Measurements from ENCODE around the gene SKP2. TPM values are rescaled to one million over a fixed set of nuclear protein-coding genes. Genes with fewer than 3 reads are reported as not detected.
"Not testable (repeated sequence)": the region's sequence is repeated elsewhere in the genome, so short reads cannot be mapped to it uniquely, and the experiment has no call there.

Gene SKP2
- total RNA-seq, result 6.3 TPM
- long read RNA-seq, partial matches to known transcripts, result 0 of 2 reads
- long read RNA-seq, other reads (novel, unspliced or antisense), result 0 of 2 reads

DNA sequence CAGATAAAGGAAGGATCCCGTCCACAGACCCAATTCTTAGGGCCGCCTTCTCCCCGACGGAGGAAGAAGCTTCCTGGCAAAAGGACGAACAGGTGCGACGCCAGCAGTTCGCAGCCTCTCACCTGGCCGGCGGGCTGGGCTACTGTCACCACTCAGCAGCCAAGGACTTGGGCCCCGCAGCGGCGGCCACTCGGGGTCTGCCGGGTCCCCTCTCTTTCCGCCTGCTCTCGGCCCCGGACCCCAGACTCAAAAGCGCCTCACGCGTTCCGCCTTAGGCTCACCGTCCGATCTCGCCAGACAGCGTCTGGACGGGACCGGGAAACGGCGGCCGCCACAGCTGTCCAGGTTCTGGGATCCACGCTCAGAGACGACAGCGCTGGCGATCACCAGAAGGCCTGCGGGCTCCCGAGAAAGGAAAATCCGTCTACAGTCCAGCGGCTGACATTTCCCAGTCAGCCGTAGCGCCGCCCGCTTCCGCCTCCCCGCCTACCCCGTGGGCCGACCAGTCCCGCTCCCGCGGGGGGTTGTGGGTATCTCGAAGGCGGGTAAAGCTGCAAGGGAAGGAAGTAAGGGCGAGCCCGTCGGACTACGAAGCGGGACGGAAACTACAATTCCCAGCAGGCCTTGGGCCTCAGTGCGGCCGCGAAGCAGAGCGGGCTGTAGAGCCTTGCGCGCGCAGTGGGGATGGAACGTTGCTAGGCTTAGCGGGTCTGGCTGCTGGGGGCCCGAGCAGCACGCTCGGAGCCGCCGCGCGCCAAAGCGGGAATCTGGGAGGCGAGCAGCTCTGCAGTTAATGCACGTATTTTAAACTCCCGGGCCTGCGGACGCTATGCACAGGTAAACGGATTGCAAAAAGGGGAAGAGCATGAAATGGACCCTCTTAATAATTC, at the start of gene SKP2, which contains the start of gene LMBRD2:
Gene SKP2, plus strand, starts transcription at position 678 of the 890 bp plus-strand sequence. Its CDS starts 152 bp downstream, at position 830.
Gene LMBRD2, minus strand, starts transcription at position 454 of the 890 bp plus-strand sequence. CDS start 8,538 bp downstream, outside the sequence.
- DNase-seq (ENCODE audit: missing footprints) (peak; percentile 99), ATAC-seq (peak; percentile 100)
- intact Hi-C loops (cut with DNase I), result loop anchor here (5.0 kb wide), 1 partner anchor 91 kb away; the partner anchor contains the start of gene NADK2

DNA sequence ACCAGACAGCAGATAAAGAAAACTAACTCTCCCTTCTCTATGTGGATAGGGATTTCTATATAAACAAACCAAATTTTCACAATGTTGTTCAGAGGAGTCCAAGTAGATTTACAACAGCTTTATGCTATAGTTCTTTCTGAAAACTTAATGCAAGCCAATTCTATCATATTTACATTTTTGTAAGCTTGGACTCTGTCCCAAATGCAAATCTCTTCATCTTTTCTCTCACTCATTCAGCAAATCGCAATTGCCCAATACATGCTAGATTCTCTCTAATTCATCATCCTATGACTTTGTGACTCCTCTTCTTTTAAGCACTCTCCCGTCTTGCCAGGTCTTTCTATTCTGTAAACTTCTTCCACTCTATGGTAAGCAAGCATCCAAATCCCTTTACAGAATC, 46.1 kb upstream of the SKP2 start:
- ATAC-seq (no peak), DNase-seq (ENCODE audit: missing footprints) (no peak)
- intact Hi-C loops (cut with DNase I), result no loop called here

DNA sequence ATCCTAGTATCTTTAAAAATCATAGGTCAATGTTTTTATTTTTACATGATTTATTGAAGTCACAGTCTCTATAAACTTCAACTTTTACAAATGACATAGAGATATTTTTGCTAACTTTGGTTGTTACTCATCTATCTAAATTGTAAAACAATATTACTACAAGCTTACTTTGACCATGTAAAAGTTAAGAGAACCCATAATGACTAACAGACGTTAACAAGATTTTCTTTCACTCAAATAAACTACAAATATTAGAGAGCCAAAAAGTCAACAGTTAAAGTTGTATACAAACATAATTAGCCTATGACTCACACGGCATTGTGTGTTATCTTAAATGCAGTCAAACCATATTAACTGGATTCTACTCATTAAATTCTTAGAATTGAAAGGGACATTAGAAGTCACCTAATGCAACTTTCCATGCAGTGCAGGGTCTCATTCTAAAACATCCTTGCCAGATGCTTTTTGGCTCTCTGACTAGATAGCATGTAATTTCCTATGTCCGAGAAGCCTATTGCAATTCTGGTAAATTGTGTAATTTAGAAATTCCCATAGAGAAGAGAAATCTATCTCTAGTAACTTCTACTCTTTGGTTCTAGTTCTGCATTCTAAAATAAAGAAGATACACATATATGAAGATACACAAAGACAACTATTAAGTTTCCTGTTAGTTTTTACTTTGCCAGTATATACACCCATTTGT, 43.0 kb upstream of the SKP2 start:
- intact Hi-C loops (cut with DNase I), result no loop called here
- no peak for ATAC-seq

DNA sequence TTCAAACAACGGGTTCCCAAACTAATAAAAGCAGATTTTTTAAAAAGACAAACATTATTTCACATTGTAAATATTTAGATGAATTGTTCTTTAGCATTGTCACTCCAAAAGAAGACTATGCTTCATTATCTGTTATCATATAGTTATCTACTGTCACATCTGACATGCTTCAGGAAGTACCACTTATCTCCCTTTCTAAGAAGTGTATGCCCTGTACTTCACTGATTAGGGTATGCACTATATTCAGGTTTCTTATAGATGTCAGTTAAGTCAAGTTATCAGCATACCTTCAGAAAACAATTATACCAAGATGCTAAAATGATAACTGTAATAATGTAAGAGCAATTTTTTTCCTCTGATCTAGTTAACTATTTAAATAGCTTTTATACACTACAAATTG, 40.7 kb upstream of the SKP2 start:
- ATAC-seq (no peak), DNase-seq (ENCODE audit: missing footprints) (no peak)
- intact Hi-C loops (cut with DNase I), result no loop called here

More for the DNA sequence above, 43.0 kb upstream of the SKP2 start:
- no peak for DNase-seq (ENCODE audit: missing footprints)

DNA sequence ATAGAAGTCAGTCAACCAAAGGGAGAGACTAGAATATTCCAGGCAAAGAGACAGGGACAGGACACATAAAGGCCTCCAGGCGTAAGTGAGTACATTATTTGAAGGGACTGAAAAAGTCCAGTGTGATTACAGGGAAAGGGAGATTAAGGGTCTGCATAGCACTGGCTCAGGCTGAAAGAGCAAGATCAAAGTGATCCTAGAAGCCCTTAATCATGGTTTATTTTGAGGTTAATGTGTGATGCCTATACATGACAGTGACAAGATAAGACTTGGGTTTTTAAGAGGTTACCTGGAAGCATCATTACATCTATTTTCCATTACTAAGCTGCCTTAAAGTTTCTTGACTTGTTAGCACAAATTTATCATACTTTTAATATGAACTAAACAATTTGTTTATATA, 26.0 kb upstream of the SKP2 start:
- intact Hi-C loops (cut with DNase I), result no loop called here
- no peak for ATAC-seq

DNA sequence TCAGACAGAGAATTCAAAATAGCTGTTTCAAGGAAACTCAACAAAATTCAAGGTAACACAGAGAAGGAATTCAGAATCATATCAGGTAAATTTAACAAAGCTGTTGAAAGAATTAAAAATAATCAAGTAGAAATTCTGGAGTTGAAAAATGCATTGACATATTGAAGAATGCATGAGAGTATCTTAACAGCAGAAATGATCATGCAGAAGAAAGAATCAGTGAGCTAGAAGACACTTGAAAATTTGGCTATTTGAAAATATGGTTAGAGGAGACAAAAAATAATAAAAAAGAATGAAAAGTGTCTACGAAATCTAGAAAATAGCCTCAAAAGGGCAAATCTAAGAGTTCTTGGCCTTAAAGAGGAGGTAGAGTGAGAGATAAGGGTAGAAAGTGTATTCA, 23.1 kb upstream of the SKP2 start:
- ATAC-seq, result no peak
- intact Hi-C loops (cut with DNase I), result no loop called here

More for the DNA sequence above, 26.0 kb upstream of the SKP2 start:
- no peak for DNase-seq (ENCODE audit: missing footprints)

DNA sequence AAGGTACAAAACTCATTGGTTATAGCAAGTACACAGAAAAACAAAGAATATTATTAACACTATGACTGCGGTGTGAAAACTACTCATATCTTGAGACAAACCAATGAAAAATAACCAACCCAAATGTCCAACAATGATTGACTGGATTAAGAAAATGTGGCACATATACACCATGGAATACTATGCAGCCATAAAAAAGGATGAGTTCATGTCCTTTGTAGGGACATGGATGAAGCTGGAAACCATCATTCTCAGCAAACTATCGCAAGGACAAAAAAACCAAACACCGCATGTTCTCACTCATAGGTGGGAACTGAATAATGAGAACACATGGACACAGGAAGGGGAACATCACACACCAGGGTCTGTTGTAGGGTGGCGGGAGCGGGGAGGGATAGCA, 22.2 kb upstream of the SKP2 start:
- ATAC-seq; intact Hi-C loops (cut with DNase I); DNase-seq (ENCODE audit: missing footprints): not testable (repeated sequence)

More for the DNA sequence above, 23.1 kb upstream of the SKP2 start:
- DNase-seq (ENCODE audit: missing footprints), result no peak

DNA sequence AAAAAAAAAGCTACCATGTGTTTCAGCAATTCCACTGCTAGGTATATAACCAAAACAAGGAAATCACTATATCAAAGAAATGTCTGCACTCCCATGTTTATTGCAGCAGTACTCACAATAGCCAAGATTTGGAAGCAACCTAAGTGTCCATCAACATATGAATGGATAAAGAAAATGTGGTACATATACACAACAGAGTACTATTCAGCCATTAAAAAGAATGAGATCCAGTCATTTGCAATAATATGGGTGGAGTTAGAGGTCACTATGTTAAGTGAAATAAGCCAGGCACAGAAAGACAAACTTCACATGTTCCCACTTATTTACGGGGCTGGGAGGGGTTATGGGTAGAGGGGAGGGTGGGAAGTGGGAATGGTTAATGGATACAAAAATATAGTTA, 18.9 kb upstream of the SKP2 start:
- ATAC-seq, result not testable (repeated sequence)

DNA sequence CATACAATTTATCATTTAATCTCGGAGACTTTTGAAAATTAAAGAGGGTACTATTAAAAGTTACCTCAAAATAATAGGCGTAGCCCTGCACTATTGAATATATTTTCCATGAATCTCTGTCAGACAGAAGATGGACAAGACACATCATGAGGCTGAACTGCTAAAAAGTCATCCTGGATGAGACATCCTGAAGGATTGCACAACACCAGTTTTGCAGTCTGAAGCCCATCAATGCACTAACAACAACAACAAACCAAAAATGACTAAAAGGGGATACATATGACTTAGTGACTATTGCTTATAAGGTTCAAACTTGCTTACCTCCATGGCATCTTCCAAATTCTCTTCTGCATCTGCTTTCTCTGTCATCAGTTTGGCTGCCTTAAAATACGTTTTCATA, 15.9 kb upstream of the SKP2 start:
- DNase-seq (ENCODE audit: missing footprints) (no peak), ATAC-seq (no peak)
- intact Hi-C loops (cut with DNase I), result no loop called here

More for the DNA sequence above, 18.9 kb upstream of the SKP2 start:
- DNase-seq (ENCODE audit: missing footprints); intact Hi-C loops (cut with DNase I): not testable (repeated sequence)

DNA sequence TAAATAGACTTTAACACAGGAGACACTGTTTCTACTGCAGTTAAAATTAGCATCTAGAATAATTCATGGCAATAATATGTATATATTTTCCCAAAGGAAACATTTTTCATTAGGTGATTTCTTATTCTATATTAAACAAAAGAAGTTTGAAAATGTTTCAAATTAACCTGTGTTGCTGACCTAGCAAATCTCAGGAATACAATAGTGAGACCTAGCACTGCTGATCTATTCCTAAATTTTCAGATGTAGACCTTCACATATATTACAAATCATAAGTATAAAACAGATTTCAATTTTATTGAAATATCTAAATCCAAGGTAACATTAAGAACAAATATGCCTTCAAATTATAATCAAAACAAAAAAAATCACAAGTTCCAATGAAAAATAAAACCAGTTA, 15.3 kb upstream of the SKP2 start:
- intact Hi-C loops (cut with DNase I), result no loop called here
- DNase-seq (ENCODE audit: missing footprints), result no peak

DNA sequence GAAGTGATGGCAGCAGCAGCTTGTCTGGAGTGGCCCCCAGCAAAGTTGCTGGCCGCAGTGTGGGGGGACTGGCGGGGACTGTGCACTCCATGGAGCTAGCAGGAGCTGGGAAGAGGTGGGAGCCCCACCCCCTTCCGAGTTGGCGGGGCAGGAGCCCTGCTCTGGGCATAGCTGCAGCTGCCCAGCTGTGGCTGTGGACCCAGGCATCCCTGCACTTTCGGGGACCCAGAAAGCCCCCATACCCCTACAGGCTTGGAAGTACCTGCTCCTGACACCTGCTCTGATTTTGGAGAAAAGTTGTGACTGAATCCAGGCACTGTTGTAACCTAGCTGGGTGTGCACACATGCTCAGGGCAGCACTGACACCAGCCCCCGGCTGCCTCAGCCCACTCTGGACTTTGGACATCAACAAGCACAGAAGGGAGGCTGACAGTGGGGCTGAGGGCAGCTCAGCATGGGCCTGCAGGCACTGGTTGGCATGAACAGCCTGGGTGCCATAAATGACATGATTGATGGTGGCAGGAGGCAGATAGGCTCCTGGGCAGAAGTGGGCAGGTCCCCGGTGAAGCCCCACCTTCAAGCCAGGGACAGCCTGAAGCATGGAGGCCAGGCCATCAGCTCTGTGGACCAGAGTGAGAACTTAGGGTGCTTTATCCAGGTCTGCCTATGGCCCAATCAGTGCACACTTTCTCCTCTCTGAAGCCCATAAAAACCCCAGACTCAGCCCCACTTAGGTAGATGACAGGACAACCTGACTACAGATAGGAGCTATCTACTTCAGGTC, 12.8 kb upstream of the SKP2 start:
- ATAC-seq, result no peak
- no peak for DNase-seq (ENCODE audit: missing footprints)
- intact Hi-C loops (cut with DNase I), result no loop called here

More for the DNA sequence above, 15.3 kb upstream of the SKP2 start:
- no peak for ATAC-seq

DNA sequence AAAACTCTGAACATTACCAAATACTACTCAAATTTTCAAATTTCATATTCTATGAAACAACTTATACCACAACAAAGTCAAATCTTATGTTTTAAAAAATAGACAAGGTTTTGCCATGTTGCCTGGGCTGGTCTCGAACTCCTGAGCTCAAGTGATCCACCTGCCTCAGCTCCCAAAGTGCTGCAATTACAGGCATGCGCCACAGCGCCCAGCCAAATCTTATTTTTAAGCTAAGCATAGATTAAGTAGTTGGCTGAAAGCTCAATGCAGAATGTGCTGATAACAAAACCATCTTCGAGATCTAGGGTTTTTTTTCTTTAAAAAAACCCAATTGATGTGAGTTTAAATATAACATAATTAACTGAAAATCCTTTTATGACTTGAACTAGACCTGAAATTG, 6.6 kb upstream of the SKP2 start:
- intact Hi-C loops (cut with DNase I), result no loop called here
- ATAC-seq (no peak), DNase-seq (ENCODE audit: missing footprints) (no peak)

DNA sequence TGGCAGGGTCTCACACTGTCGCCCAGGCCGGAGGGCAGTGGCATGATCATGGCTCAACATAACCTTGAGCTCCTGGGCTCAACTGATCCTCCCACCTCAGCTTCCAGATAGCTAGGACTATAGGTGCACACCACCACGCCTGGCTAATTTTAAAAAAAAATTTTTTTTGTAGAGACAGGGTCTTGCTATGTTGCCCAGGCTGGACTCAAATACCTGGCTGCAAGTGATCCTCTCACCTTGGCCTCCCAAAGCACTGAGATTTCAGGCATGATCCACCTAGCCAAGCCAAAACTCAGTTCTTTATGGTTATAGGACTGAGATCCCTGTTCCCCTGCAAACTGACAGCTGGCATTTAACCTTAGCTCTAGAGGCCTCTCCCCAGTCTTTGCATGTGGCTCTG, 5.5 kb upstream of the SKP2 start:
- DNase-seq (ENCODE audit: missing footprints) (no peak), ATAC-seq (no peak)
- intact Hi-C loops (cut with DNase I), result no loop called here

DNA sequence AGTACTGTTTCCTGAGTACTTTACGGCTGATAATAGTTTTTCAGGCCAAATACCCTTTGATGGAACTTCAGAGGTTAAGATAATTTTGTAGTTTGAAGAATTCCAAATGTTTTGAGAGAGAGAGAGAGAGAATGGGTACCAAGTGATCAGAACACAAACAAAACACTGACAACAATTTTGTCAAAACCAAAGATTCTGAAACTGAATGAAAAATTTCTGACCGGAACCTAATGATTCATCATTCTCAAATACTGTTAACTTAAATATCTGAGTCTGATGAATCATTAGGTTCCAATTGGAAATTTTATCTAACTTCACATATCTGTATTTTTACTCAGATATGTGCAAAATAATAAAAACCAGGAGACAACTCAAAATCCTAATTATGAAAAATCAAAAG, 4.2 kb upstream of the SKP2 start:
- ATAC-seq (no peak), DNase-seq (ENCODE audit: missing footprints) (no peak)
- intact Hi-C loops (cut with DNase I), result no loop called here

DNA sequence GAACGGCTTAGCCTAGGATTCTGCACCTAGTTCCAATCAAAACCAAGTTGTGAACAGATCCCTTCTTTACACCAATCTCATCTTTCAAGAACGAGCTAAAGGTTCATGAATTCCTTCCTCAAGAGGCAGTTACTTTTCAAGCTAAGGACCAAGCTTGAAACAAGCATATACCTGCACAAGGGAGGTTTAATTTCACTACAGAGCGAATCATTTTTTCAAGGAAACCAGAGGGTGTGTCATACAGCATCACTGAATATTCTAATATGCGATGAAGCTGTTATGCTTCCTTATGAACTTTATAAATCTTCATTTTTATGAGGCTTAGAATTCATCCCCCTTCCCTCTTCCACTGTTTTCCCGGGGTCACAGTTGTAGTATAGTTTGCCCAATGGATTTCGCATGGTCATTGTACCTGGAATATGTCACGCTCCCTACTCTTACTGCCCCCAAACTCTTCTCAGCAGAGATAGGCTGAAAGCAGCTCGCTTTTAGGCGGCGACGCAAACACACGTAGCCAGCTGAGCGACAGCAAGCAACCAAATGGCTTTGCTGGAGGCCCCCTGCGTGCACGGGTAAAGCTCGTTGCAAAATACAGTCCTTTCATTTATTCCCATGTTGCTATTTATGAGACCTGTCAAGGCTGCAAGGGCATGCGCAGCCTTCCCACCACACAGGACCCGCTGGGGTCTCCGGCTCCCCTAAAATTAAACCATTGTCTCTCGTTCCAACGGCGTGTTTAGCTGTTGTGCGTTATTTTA, 1.1 kb upstream of the SKP2 start:
- intact Hi-C loops (cut with DNase I), result loop anchor here (5.0 kb wide), 1 partner anchor 91 kb away; the partner anchor contains the start of gene NADK2
- peak; percentile 66 for DNase-seq (ENCODE audit: missing footprints)
- peak; percentile 23 for ATAC-seq

DNA sequence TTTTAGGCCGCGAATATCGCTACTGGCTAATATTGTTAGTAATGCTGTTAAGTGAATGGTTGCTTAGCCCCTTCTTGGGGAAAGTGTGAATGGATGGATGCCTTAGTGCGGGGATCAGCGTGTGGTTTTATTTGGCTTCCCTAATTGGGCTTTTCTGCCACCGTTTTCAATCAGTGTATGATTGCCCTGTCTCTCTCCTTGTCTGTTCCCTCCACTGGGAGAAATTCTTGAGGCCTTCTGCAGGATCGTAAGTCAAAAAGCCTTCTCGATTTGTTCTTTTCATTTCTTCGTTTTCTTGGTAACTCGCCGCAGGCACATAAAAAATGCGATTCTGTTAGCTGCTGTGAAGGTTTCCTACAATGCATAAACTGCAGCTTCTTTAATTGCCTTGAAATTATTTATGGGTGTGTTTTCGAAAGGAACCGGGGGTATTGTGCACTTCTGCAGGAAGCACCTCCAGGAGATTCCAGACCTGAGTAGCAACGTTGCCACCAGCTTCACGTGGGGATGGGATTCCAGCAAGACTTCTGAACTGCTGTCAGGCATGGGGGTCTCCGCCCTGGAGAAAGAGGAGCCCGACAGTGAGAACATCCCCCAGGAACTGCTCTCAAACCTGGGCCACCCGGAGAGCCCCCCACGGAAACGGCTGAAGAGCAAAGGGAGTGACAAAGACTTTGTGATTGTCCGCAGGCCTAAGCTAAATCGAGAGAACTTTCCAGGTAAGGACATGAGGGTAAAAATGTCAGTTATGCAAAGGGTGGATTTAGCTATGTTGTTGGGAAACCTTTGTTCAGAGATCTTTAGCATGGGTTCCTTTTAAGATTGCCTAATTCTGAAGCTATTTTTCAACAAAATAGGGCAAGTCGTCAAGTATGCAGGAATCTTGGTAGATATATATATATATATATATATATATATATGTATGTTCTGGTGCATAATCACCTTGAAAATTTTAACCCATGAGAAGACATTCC, 700 bp downstream of the SKP2 start:
- ATAC-seq, result no peak
- intact Hi-C loops (cut with DNase I), result loop anchor here (5.0 kb wide), 1 partner anchor 90 kb away; the partner anchor contains the start of gene NADK2
- DNase-seq (ENCODE audit: missing footprints), result peak; percentile 35

DNA sequence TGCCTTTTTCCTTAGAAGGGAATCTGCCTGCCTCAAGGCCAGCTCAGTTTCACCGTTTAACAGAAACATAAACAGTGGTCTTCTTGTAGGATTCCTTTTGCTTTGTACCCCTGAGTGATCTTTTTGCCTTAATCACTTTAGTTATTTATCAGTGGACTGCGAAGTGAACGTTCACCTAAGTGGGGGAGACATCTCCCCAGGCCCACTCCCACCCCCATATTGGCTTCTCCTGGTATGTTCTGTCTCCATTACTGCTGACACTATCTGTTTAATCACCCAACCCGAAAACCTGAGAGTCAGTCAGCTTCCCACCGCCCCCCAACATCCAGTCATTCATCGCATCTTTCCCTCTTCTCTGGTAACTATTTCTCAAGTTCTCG, 1.4 kb downstream of the SKP2 start:
- intact Hi-C loops (cut with DNase I), result loop anchor here (5.0 kb wide), 1 partner anchor 89 kb away; the partner anchor contains the start of gene NADK2
- DNase-seq (ENCODE audit: missing footprints), result no peak
- no peak for ATAC-seq

Data from Right ventricle myocardium inferior (tissue), 1 donor.